PC-9 (cell line): ENCODE results near the gene MRPS34.

ENCODE experiments used
- EZH2 ChIP-seq: fragments of 200-600 bp; sonication (generic); IDR thresholded peaks from 2 replicates; pipeline ENCODE4 v1.8.0; 2017; ENCODE audit warnings: antibody characterized with exemption, low read depth
- TF ChIP-seq, protein P1 (sequence below): fragments of 200-600 bp; sonication (generic); conservative IDR thresholded peaks from 2 replicates; pipeline ENCODE4 v1.6.1; 2017; ENCODE audit warnings: mixed run types, antibody characterized with exemption, mild to moderate bottlenecking, moderate library complexity

GRCh38 chr16:1758923-1759322, 14.0 kb downstream of the MRPS34 start:
- TF ChIP-seq EZH2 = no peak
- TF ChIP-seq, protein P1, sequence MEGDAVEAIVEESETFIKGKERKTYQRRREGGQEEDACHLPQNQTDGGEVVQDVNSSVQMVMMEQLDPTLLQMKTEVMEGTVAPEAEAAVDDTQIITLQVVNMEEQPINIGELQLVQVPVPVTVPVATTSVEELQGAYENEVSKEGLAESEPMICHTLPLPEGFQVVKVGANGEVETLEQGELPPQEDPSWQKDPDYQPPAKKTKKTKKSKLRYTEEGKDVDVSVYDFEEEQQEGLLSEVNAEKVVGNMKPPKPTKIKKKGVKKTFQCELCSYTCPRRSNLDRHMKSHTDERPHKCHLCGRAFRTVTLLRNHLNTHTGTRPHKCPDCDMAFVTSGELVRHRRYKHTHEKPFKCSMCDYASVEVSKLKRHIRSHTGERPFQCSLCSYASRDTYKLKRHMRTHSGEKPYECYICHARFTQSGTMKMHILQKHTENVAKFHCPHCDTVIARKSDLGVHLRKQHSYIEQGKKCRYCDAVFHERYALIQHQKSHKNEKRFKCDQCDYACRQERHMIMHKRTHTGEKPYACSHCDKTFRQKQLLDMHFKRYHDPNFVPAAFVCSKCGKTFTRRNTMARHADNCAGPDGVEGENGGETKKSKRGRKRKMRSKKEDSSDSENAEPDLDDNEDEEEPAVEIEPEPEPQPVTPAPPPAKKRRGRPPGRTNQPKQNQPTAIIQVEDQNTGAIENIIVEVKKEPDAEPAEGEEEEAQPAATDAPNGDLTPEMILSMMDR = no peak
